Activated CD4-positive, CD25-positive, alpha-beta regulatory T cell (primary cell): Measurements from ENCODE around the gene TTC38.
A peak's percentile ranks its signal among the peaks of the same experiment; 100 is the strongest.
"Not testable (repeated sequence)": the region's sequence is repeated elsewhere in the genome, so short reads cannot be mapped to it uniquely, and the experiment has no call there.

Source experiments
- DNase-seq, 4 experiments: peaks; one replicate each; lab custom pipeline; 2025; lab: John Stamatoyannopoulos, UW

Gene TTC38

DNA sequence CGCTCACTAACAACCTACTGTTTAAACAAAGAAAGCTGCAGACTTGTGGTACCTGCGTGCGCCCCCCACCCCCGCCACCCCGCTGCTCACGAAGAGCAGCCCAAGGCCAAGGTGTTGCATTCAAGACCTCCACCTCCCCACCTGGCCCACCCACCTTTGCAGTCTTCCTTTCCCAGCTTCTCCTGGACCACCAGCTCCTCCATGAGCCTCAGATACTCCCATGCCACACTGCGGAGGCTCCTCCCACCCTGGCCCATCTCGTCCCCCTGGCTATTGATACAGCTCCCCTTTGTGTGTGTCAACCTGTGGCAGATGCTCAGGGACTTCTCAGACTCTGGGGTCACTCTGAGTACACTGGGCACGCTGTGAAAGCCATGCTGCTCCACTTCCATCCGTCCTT lies 21.6 kb upstream of the TTC38 start:
- no peak for DNase-seq

DNA sequence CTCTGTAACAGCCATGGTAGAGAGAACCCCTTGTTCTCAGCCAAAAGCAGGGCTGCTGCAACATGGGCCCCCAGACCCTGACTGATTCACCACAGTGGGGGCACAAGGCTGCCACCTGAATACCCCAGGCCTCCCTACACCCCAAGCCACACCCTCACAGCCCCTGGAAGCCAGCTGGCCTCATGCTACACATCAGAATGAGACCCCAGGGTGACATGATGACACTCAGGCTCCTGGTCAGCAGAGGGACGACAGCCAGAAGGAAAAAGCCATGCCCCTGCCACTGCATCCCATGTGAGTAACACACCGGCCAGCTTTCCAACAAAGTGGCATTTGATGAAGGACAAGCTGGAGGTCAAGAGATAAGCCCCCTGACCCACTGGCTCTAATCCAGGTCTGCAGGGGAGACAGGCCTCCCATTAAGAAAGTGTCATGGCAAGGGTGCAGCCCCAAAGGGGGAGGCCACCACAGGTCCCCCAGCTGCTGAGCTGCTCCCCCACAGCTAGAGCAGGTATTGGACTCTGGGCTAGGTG lies 20.3 kb upstream of the TTC38 start:
- no peak for DNase-seq

GRCh38 chr22:46250035-46250782 lies 17.6 kb upstream of the TTC38 start, which contains the start of gene CDPF1:
TSS of gene CDPF1 (minus strand) at chr22:46250293. CDS start at chr22:46248284, 2,009 bp downstream.
- DNase-seq: peak; percentile 82 to 86 (median 83)

- DNase-seq: no peak
These were observed 17.1 kb upstream of the TTC38 start for GRCh38 chr22:46250783-46251125.

DNA sequence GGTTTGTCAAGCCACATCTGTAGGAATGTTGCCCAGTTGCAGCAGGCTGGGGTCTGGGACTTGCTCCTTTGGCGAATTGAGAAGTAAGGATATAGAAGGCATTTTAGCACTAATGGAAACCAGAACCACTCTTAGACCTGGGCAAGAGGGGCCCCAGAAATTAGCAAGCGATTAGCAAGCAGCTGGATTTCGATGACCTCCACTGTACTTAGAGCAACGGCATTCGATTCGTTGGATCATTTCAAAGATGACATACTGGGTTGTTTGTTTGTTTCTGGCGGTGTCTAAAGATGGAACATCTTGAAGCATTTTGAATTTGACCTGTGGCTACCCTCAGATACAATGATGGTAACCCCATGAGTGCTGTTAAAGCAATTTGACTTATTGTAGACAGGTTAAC lies 16.5 kb upstream of the TTC38 start:
- no peak for DNase-seq

DNA sequence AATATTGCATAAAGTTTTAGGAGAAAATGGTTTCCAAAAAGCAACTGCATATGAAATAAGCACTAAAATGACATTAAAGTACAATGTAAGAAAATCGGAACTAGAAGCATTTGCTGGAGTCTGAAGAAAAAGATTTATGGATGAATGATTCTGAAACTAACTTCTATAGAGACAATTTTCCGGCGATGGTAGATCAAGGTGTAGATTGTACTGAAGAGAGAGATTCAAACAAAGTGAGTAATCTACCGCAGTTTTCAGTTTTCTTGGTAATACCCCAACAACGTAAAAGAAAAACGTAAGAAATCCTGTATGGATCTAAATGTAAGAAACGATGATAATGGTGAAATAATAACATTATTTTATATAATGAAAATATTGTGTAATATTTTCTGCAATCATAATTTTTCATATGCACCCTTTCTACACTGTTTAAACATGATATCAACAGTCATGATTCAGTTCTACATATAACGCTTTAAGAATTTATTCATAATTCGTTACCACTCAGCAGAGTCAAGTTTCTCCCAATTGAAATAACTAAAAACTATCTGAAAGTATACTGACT lies 15.9 kb upstream of the TTC38 start:
- no peak for DNase-seq

DNA sequence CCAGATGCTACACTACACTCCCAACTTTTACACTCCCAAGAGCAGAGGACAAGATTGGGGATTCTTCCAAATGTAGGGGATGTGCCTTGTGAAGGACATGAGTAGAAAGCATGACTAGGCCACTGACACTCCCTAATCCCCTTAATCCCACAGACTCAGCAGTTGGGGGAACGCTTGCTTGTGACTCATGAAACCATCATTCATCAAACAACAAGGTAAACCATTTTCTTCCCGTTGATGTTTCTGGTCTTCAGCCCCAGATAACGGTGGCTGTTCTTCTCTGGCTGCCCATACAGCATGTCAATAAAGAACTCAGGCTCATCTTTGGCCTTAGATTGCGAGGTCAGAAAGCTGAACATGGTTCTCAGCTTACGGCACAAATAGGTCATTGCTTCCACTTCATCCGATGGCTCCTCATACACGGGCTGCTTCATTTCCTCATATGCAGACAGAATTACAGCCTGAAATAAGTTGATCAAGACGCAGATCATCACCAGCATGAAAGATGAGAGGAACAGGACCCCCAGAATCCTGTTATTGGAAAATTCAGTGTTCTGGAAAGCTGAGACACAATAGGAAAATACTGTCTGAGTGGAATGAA lies 11.3 kb upstream of the TTC38 start:
- DNase-seq: no peak

DNA sequence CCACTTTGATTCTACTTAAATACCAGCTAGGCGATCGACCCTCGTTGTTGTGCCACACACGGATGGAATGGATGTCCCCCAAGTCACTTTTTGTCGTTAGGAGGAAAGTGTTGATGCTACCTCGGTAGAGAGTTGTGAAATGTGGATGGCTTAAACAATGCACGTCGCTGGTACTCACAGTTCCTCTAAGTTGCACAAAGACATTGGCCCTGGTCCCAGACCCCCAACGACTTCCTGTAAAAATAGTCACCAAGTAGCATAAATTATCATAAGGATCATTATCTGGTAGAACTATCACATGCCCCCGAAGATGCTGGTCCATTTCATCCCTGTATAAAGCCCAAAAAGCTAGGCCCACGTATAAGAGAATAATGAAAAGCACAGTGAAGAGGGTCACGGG lies 8.4 kb upstream of the TTC38 start:
- no peak for DNase-seq

GRCh38 chr22:46260038-46260437 lies 7.8 kb upstream of the TTC38 start:
- no peak for DNase-seq

DNA sequence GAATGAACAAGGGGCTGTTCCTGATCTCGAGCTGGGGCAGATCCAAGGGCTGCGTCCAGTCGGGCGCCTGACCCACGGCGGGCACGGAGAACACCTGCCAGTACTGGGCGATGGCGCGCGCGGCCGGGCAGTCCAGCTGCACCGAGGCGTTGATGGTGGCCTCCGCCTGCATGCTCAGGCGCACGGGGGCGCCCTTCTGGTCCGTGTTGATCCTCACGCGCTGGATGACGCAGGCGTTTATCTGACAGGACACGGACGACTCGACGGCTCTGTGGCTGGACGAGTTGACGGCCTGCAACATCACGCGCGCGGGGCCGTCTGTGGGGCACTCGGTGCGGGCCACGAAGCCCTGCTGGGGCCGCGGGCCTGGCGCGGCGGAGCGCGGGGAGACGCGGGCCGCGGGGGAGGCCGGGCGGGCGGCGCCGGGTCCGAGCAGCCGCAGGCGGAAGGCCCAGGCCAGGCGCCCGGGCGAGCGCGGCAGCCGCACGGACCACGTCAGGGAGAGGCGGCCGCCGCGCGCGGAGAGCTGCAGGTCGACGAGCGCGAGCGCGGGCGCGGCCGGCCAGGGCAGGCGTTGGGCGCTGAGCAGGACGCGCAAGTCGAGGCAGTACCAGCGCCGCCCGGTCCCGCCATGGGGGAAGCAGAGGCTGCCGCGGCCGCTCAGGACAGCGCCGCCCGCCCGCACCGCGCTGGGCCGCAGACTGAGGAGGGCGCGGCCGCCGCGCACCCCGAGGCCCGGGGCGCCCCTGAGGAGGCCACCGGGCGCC lies 5.2 kb upstream of the TTC38 start:
- no peak for DNase-seq

- no peak for DNase-seq
These were observed 4.6 kb upstream of the TTC38 start, which contains the start of gene PKDREJ for GRCh38 chr22:46263216-46263590. TSS of gene PKDREJ (minus strand) at chr22:46263343. CDS start at chr22:46263322, 21 bp downstream.

DNA sequence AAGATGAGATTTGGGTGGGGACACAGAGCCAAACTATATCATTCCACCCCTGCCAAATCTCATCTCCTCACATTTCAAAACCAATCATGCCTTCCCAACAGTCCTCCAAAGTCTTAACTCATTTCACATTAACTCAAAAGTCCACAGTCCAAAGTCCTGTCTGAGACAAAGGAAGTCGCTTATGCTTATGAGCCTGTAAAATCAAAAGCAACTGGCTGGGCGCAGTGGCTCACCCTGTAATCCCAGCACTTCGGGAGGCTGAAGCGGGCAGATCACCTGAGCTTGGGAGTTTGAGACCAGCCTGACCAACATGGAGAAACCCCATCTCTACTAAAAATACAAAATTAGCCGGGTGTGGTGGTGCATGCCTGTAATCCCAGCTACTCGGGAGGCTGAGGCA lies 3.3 kb upstream of the TTC38 start:
- DNase-seq: not testable (repeated sequence)

- not testable (repeated sequence) for DNase-seq
These were observed 2.2 kb upstream of the TTC38 start for GRCh38 chr22:46265627-46266026.

DNA sequence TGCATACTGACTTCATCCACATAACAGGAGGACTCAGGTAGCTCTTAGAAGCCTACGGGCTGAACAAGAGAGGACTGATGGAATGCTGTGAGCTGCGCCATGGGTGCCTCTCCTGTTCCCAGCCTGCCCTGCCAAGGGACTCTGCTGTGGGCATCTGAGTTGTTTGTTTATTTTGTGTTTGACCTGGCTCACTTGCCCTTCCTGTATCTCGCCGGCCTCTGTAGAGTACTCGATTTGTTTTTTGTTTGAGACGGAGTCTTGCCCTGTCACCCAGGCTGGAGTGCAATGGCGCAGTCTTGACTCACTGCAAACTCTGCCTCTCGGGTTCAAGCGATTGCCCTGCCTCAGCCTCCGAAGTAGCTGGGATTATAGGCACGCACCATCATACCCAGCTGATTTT lies 1.8 kb downstream of the TTC38 start:
- DNase-seq: no peak

- DNase-seq: no peak
These were observed 4.4 kb downstream of the TTC38 start for GRCh38 chr22:46272196-46272595.

- no peak for DNase-seq
These were observed 5.1 kb downstream of the TTC38 start for GRCh38 chr22:46272762-46273431.

GRCh38 chr22:46273432-46274148 lies 5.8 kb downstream of the TTC38 start:
- no peak for DNase-seq

DNA sequence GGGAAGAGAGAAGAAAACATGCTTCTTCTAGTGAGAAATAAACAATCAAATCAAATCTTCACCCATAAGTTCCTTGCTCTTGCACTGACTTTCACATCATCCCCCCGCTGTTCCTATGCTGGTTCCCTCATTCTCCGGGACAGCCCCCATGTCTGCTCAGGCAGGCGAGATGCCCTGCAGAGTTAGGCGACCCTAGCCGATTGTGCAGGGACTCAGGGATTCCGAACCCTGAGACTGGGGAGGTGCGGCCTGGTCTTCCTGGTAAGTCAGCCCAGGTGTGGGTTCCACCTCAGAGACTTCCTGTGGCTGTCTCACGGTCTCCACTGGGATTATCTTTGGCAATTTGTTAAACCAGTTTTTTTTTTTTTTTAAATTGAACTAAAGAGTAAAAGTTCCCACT lies 6.6 kb downstream of the TTC38 start:
- no peak for DNase-seq

- DNase-seq: no peak
These were observed 7.8 kb downstream of the TTC38 start for GRCh38 chr22:46275455-46276122.

DNA sequence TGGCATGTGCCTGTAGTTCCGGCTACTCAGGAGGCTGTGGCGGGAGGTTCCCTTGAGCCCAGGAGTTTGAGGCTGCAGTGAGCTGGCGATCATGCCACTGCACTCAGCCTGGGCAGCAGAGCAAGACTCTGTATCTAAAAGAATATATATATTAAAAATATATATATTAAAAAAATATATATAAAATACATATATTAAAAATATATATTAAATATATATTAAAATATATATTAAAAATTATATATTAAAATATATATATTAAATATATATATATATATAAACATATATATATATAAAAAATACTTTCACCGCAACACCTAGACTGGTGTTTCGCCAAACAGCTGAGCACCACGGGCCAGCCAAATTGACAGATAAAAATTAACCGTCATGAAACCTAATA lies 8.8 kb downstream of the TTC38 start:
- DNase-seq: no peak
